BE2C (cell line): ENCODE results near the gene CXorf65.

Experiments used
- DNase-seq: peaks from one replicate; pipeline ENCODE4 v3.0.0-alpha.2; 2020
- H3K27me3 ChIP-seq: fragments of 250-450 bp; sonication (Bioruptor Pico); 2 replicates; pipeline ENCODE4 v1.5.1; 2020; ENCODE audit warnings: mild to moderate bottlenecking
- H3K36me3 ChIP-seq: fragments of 250-450 bp; sonication (Bioruptor Pico); 2 replicates; pipeline ENCODE4 v1.5.1; 2020; ENCODE audit warnings: mild to moderate bottlenecking
- H3K4me1 ChIP-seq: fragments of 250-450 bp; sonication (Bioruptor Pico); 2 replicates; pipeline ENCODE4 v1.5.1; 2020
- H3K4me3 ChIP-seq: 2 replicates; pipeline ENCODE4 v1.5.1; 2011; ENCODE audit warnings: low read depth, low read length
- H3K9me3 ChIP-seq: fragments of 250-450 bp; sonication (Bioruptor Pico); 2 replicates; pipeline ENCODE4 v1.5.1; 2020
- CTCF ChIP-seq: IDR thresholded peaks from 2 replicates; pipeline ENCODE4 v1.5.1; 2012; ENCODE audit warnings: mild to moderate bottlenecking, low read depth, low read length

CXorf65 gene

GRCh38 chrX:71103110-71103983, 3.2 kb downstream of the CXorf65 start:
- H3K4me3 ChIP-seq: peak overlapping the region; percentile 21
- peaks cover 20% of the 10 kb centered on the region for H3K4me1 ChIP-seq
- TF ChIP-seq CTCF: no peak
- no peaks in the 10 kb centered on the region for H3K36me3 ChIP-seq
- peak; percentile 76 for DNase-seq
- H3K27me3 ChIP-seq: no peaks in the 10 kb centered on the region
- H3K9me3 ChIP-seq: no peaks in the 10 kb centered on the region

- H3K36me3 ChIP-seq: no peaks in the 10 kb centered on the region
- TF ChIP-seq CTCF: no peak
- no peaks in the 10 kb centered on the region for H3K27me3 ChIP-seq
- peaks cover 14% of the 10 kb centered on the region for H3K4me1 ChIP-seq
- peak; percentile 27 for DNase-seq
- no peak overlapping the region for H3K4me3 ChIP-seq
- no peaks in the 10 kb centered on the region for H3K9me3 ChIP-seq
Measured at GRCh38 chrX:71102292-71102691, 4.2 kb downstream of the CXorf65 start.

GRCh38 chrX:71100581-71101505, 5.7 kb downstream of the CXorf65 start:
- Histone ChIP-seq H3K27me3 (no peaks in the 10 kb centered on the region), H3K4me3 (no peak overlapping the region), H3K4me1 (peaks cover 13% of the 10 kb centered on the region), H3K36me3 (no peaks in the 10 kb centered on the region), H3K9me3 (no peaks in the 10 kb centered on the region)
- TF ChIP-seq CTCF: 0 out of 2 replicates have a peak, but pooled peaks have one; percentile 3
- no peak for DNase-seq

- peaks cover 13% of the 10 kb centered on the region for H3K4me1 ChIP-seq
- no peak for TF ChIP-seq CTCF
- H3K36me3 ChIP-seq: no peaks in the 10 kb centered on the region
- no peak overlapping the region for H3K4me3 ChIP-seq
- H3K9me3 ChIP-seq: no peaks in the 10 kb centered on the region
- DNase-seq: no peak
- H3K27me3 ChIP-seq: no peaks in the 10 kb centered on the region
Measured at GRCh38 chrX:71099736-71100135, 6.8 kb downstream of the CXorf65 start.

GRCh38 chrX:71098951-71099506, 7.5 kb downstream of the CXorf65 start:
- Histone ChIP-seq H3K27me3 (no peaks in the 10 kb centered on the region), H3K4me1 (peaks cover 11% of the 10 kb centered on the region), H3K4me3 (no peak overlapping the region), H3K36me3 (no peaks in the 10 kb centered on the region), H3K9me3 (no peaks in the 10 kb centered on the region)
- no peak for DNase-seq
- TF ChIP-seq CTCF: no peak
